Thoracic aorta (tissue), 2 donors: Measurements from ENCODE around the gene PSMA7. TPM values are rescaled to one million over a fixed set of nuclear protein-coding genes. Genes with fewer than 3 reads are reported as not detected.

ENCODE experiments used
- ATAC-seq: fragments of 150-250 bp; one replicate; pipeline ENCODE4 v1.8.0; 2017; ENCODE audit warnings: low read depth; ENCODE audit not compliant: insufficient number of reproducible peaks, low FRiP score
- DNase-seq: peaks from one replicate; pipeline ENCODE4 v3.0.0-alpha.2; 2020; ENCODE audit warnings: low spot score
- H3K27ac ChIP-seq, 2 donors: fragments of 200-600 bp; sonication (generic); 1 replicate in 1 of 2; 2 replicates in 1 of 2; pipeline ENCODE4 v1.5.1; 2016; ENCODE audit warnings: mild to moderate bottlenecking in 2 of 2, moderate library complexity in 2 of 2
- H3K27me3 ChIP-seq: fragments of 200-600 bp; sonication (generic); replicated peaks from 2 replicates; pipeline ENCODE4 v1.6.0; 2016; ENCODE audit warnings: mild to moderate bottlenecking; ENCODE audit not compliant: insufficient read depth
- H3K36me3 ChIP-seq: fragments of 200-600 bp; sonication (generic); one replicate; pipeline ENCODE4 v1.5.1; 2016
- H3K4me1 ChIP-seq, 2 donors: fragments of 200-600 bp; sonication (generic); 1 replicate in 1 of 2; 2 replicates in 1 of 2; pipeline versions ENCODE4 v1.5.1 to v1.6.0; 2016; ENCODE audit warnings: low read depth in 2 of 2, mild to moderate bottlenecking in 1 of 2; ENCODE audit not compliant: control insufficient read depth in 1 of 2
- H3K4me3 ChIP-seq: fragments of 200-600 bp; sonication (generic); 2 replicates; pipeline ENCODE4 v1.5.1; 2016; ENCODE audit warnings: mild to moderate bottlenecking
- H3K9me3 ChIP-seq: fragments of 200-600 bp; sonication (generic); 2 replicates; pipeline ENCODE4 v1.5.1; 2016
- CTCF ChIP-seq: fragments of 200-600 bp; sonication (generic); IDR thresholded peaks from one replicate; pipeline ENCODE4 v1.5.1; 2019; ENCODE audit warnings: antibody characterized with exemption
- total RNA-seq, 2 donors: library from RNA; depleted of rRNA; stranded (reverse); fragments of >200 nt; gene quantifications; one replicate each; pipeline versions ENCODE4 v1.1.0 to v1.2.3, GENCODE V29; 2016

PSMA7 gene
- total RNA-seq, 2 donors from 2014 or later: 185 to 228 TPM

- TF ChIP-seq CTCF: no peak
- peaks cover 54% of the 10 kb centered on the region for H3K9me3 ChIP-seq
Observed at GRCh38 chr20:62111148-62111547, 32.0 kb downstream of the PSMA7 start.

GRCh38 chr20:62105592-62105991, 37.6 kb downstream of the PSMA7 start:
- ATAC-seq (no peak), DNase-seq (no peak)
- no peak overlapping the region for H3K27ac ChIP-seq
- H3K4me3 ChIP-seq: no peak overlapping the region
- no peaks in the 10 kb centered on the region for H3K4me1 ChIP-seq
- no peak for TF ChIP-seq CTCF
- no peaks in the 10 kb centered on the region for H3K27me3 ChIP-seq
- no peaks in the 10 kb centered on the region for H3K36me3 ChIP-seq
- peaks cover 40% of the 10 kb centered on the region for H3K9me3 ChIP-seq

More at GRCh38 chr20:62111148-62111547, 32.0 kb downstream of the PSMA7 start:
- no peak overlapping the region for H3K4me3 ChIP-seq
- H3K4me1 ChIP-seq: no peaks in the 10 kb centered on the region
- no peak overlapping the region for H3K27ac ChIP-seq
- H3K27me3 ChIP-seq: no peaks in the 10 kb centered on the region
- DNase-seq (no peak), ATAC-seq (no peak)
- no peaks in the 10 kb centered on the region for H3K36me3 ChIP-seq

DNA sequence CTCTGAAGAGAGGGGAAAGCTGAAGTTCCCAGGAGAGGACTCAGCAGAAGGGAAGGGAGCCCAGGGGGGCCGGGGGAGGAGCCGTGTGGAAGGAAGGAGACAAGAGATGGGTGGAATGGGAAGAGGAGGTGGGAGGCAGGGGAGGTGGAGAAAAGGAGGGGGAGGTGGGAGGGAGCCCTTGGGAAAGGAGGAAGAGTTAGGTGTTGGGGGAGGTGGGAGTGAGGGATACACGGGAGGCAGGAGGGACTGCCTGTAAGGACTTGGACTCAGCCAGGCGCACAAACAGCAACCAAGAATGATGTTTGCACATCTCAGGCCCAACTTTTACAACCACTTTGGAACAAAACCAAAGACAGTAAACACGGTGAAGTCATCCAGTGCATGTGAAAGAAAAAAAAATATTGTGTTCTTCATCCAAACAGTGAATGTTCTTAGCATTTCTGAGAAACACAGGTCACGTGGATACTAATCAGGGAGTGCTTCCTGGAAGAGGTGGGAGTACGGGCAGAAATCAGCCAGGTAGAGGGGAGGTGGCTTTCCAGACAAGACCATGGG, 38.3 kb downstream of the PSMA7 start:
- no peak for DNase-seq
- H3K4me1 ChIP-seq: no peaks in the 10 kb centered on the region
- TF ChIP-seq CTCF: no peak
- ATAC-seq: no peak
- no peak overlapping the region for H3K4me3 ChIP-seq
- H3K27me3 ChIP-seq: no peaks in the 10 kb centered on the region
- H3K36me3 ChIP-seq: no peaks in the 10 kb centered on the region
- peaks cover 36% of the 10 kb centered on the region for H3K9me3 ChIP-seq
- no peak overlapping the region for H3K27ac ChIP-seq

GRCh38 chr20:62104234-62104789, 38.9 kb downstream of the PSMA7 start:
- no peaks in the 10 kb centered on the region for H3K36me3 ChIP-seq
- no peak overlapping the region for H3K4me3 ChIP-seq
- ATAC-seq (no peak), DNase-seq (no peak)
- H3K9me3 ChIP-seq: peaks cover 31% of the 10 kb centered on the region
- no peak overlapping the region for H3K27ac ChIP-seq
- H3K27me3 ChIP-seq: no peaks in the 10 kb centered on the region
- no peak for TF ChIP-seq CTCF
- no peaks in the 10 kb centered on the region for H3K4me1 ChIP-seq

DNA sequence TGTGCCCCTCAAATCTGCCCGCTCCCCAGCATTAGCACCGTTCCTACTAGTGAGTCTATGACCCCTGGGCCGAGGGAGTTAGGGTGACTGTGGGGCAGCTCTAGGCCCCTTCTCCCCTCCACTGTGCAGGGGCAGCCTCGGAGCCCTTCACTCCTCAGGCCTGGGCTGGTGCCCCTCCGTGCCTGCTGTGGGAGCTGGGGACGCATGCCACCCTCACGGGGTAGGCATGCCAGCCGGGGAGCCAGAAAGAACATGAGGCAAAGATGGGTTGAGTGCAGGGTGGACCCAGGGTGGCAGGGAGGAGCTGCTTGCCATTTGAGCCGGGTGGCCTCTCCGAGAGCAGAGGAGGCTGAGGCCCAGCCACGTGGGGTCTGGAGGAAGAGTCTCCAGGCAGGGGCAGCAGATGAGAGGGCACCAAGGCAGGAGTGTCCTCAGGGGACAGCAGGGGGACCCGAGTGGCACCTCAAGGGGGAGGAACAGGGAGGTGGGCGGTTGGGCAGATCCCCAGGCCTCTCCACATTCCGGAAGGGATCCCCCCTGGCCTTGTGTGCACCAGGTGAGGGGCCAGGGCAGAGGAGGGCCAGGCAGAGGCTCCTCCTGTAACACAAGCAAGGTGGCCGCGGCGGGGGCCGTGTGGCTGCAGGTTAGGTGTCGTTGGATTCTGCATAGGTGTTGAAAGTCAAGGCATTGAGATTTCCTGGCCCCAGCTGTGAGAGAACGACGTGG, 39.5 kb downstream of the PSMA7 start:
- no peak overlapping the region for H3K27ac ChIP-seq
- ATAC-seq (no peak), DNase-seq (no peak)
- no peak overlapping the region for H3K4me3 ChIP-seq
- H3K27me3 ChIP-seq: no peaks in the 10 kb centered on the region
- H3K9me3 ChIP-seq: peaks cover 25% of the 10 kb centered on the region
- H3K36me3 ChIP-seq: no peaks in the 10 kb centered on the region
- no peak for TF ChIP-seq CTCF
- H3K4me1 ChIP-seq: no peaks in the 10 kb centered on the region
